NK-92 (cell line): ENCODE data around the gene NCEH1.
"Not testable (repeated sequence)": the region's sequence is repeated elsewhere in the genome, so short reads cannot be mapped to it uniquely, and the experiment has no call there.

Source experiments
- DNase-seq: peaks from one replicate; lab custom pipeline; 2025; ENCODE audit not compliant: unreplicated experiment; lab: John Stamatoyannopoulos, UW

NCEH1 gene

DNA sequence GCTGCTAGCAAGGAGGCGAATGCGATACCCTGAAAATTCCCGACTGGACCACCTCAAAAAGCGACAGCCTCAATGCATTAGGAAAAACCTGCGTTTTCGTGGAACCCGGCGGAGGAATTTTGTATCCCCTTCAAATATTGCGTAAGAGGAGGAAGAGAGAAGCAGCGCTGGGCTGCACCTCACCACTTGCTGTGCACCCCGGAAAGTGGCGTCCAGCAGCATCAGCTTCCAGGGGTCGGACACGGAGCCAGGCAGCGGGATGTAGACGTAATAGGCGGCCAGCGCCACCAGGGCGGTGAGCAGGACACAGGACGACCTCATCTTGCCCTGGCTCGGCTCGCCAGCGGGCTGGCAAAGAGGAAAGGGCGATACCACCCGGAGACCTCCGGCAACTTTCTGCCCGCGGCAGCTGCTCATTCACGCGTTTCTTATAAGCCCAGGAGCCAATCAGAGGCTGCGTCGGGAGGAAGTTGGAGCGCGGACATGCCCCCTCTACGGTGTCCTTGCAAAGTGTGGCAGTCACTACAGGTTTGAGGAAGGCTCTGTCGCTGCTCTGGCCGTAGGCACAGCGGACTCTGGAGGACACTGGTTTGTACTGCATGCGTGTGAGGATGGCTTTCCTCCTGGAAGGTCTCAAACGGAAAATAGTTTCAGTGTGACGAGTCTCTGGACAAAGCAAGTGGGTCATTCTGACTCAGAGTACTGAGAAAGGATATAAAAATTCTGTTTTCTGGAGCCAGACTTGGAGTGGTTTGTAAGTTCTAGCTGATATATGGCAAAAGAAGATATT, at the start of gene NCEH1:
TSS of gene NCEH1 (minus strand) at position 404 of the 790 bp plus-strand sequence. CDS start at position 321, 83 bp downstream.
- DNase-seq = peak; percentile 4

- DNase-seq = not testable (repeated sequence)
These were observed 49.5 kb upstream of the NCEH1 start for GRCh38 chr3:172760416-172760815.

GRCh38 chr3:172753125-172753524, 42.3 kb upstream of the NCEH1 start:
- no peak for DNase-seq

DNA sequence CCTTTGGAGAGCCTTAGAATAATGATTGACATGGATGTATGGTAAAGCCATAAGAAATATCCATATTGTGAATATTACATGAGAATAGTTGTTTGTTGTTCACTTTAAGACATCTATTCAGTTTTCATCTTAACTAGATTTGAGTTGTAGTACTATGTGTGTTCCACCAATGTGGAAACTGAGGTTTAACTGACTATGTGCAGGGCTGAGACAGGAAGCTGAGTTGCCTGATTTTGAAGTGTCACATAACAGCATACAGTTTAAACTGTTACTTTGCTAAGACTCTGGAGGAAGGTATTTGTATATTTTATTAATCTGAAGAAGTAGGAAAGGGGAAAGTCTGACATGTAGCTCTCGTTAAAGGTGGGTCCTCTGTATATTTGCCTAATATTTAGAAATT, 41.8 kb upstream of the NCEH1 start:
- DNase-seq = no peak

- DNase-seq = no peak
These were observed 40.4 kb upstream of the NCEH1 start for GRCh38 chr3:172751175-172751704.

DNA sequence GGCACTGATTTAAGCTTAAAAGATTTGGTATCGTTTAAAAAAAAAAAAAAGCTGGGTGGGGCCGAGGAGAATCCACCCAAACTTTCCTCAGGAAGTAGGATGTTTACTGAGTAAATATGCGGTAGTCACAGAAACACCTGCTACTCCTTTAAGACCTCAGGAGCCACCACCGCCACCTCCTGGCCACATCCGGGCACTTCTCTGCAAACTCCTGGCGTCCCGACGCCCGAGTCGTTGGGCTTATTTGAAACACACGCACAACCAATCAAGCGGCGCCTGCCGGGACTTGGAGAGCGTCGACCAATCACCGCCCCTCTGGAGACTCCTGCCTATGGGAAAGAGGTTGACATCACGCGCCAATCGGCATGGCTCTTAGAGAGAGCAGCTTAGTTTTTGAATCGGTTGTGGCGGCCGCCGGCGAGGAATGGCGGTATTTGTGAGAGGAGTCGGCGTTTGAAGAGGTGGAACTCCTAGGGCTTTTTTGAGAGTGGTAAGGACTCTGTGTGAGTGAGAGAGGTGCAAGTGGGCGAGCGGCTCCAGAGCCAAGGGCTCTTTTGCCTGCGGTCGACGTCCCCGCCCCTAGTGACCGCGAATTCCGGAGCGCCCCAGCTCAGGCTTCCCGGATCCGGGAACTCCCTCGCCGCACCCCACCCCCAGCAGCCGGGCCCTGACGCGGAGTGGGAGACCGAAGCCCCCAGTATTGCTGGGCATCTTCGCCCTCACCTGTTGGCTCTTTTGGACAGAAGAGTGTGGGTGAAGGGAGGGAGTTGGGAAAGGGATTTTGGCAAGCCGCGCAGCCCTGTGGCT, 39.7 kb upstream of the NCEH1 start, which contains the start of gene ECT2:
TSS of gene ECT2 (plus strand) at position 359 of the 807 bp plus-strand sequence. CDS start 3,805 bp downstream, outside the sequence.
- DNase-seq = peak; percentile 90

DNA sequence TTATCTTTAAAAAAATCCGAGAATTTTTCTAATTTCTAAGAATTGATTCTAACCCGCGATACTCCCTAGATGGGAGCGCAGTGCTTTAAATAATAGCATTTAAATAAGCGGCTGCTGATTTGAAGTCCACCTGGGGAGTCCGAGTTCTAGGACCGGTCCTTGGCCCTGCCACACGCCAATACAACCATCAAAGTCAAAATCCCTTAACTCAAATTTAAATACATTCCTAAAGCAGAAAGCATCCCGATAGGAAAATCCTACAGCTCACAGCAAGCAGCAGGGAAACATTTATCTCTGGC, 39.2 kb upstream of the NCEH1 start:
- DNase-seq = no peak

GRCh38 chr3:172749230-172749965, 38.5 kb upstream of the NCEH1 start:
- no peak for DNase-seq

DNA sequence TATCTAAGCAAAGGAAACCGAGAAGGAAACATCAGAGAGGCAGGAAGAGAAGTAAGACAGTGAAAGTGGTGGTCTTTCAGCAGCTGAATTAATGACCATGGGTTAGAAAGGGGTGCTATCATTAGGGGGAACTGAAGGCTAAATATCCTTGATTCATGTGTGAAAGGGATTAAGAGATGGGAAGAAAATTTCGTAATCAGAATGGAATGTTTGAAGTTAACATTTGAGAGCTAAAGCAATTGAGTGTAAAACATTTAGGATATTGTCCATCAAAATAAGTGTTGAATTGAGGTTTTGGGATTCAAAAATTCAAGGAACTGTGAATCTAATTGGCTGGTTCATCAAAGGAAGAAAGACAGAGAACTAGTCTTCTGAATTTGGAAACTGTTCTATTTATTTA, 35.6 kb upstream of the NCEH1 start:
- DNase-seq = no peak

- DNase-seq = no peak
These were observed 28.6 kb upstream of the NCEH1 start for GRCh38 chr3:172739462-172739861.

DNA sequence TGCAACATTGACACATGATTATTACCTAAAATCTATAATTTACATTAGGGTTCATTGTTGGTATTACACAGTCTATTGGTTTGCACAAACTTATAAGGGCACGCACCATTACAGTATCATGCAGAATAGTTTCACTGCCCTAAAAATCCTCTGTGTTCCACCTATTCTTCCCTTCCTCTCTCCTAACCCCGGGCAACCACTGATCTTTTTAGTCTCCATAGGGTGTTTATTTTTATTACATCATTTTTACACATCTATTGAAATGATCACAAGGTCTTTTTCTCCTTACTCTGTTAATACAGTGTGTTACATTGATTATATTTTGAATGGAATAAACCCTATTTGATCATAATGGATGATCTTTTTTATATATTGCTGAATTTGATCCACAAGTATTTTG, 24.1 kb upstream of the NCEH1 start:
- no peak for DNase-seq

DNA sequence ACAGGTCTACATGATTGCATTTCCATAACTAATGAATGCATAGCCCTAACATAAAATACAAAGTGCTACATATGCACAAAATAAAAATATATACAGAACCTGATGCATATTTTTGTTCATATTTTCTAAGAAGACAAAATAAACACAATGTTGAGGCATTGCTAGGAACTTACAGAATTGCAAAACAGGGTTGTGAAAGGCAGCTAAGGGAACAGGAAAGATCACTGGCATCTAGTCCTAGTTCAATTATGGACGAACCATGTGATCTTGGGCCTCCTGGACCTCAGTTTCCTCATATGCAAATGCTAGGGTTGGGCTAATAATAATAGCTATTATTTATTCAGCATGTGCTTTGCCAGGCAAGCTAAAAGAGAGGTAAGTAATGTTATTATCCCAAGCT, 15.5 kb upstream of the NCEH1 start:
- DNase-seq = no peak

GRCh38 chr3:172722536-172723040, 11.7 kb upstream of the NCEH1 start:
- not testable (repeated sequence) for DNase-seq

GRCh38 chr3:172717493-172718088, 6.7 kb upstream of the NCEH1 start:
- DNase-seq = no peak

- no peak for DNase-seq
These were observed 5.6 kb upstream of the NCEH1 start for GRCh38 chr3:172716476-172716875.

DNA sequence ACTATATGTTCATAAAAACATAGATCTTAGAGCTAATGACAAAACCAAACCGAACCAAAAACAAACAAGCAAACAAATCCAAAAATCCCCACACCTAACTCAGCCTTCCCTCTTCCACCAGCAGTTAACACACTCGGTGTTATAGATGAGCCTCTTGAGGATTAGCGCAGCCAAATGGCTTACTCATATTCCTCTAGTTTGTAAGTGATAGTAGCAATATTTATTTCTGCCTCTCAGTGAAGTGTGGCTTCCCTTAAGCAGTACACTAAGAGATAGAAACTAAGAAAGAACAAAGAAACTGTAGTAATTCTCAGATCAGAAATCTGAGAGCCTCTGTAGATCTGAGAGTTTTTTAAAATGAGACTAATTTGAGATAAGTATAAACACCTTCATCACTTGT, 2.4 kb upstream of the NCEH1 start:
- DNase-seq = no peak

DNA sequence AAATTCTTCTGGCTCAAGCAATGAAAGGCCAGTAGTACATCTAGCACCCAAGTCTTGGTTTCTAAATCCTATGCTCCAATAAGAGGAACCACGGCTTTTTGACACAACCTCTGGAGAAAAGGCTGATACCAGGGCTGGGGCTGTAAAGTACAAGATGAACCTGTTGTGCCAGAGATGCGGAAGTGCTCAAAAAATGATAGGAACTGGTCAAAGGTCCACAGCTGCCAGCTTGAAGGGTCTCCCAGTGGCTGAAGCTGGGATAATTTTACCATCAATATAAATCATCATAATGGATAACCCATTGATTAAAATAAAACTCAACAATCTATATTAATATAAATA, 558 bp upstream of the NCEH1 start:
- DNase-seq = no peak

DNA sequence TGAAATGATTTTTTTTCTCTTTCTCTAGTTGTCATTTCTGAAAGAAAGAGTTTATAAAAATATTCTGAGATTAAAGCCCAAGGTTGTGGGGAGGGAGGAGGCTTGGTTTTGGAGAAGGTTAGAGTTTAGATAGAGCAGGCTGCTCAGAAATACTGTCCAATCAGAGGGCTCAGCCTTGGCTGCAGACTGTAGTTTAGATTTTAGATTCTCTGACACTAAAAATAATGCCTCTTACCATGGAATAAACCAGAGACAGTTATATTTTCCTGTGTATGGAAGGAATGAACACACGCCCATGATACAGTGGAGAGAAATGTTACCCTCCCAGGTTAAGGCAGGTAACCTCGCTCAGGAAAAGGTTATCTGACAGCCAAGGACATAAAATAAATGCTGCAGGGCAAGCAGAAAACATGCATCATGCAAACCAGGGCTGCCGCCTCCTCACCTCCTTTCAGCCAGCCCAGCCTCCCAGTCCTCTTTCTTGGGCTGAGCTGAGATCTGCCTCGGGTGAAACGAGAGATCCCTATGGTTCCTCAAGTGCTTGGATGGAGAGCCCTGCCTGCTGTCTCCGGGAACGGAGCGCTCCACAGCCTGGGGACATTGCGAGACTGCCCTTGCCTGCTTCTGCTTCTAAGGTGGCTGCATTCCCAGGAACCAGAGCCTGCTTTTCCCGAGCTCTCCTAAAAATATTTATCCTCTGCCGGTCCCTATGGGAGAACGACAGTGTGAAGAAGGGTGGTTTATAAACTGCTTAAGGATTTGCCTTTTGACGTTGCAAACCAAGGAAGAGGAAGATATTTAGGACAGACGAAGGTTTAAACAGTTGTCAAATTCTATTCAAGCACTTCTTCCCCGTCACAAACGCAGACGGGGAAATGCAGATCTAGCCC, 848 bp downstream of the NCEH1 start:
- no peak for DNase-seq

GRCh38 chr3:172708921-172709773, 1.7 kb downstream of the NCEH1 start:
- no peak for DNase-seq
